ENCODE data around the gene MECR.

The MECR gene

GRCh38 chr1:29253180-29253579 is 22.4 kb upstream of the MECR start:
- no peaks in the 10 kb centered on the region for H3K36me3 ChIP-seq (ENCODE audit: control insufficient read depth, low read depth, low read length)
- peaks cover 35% of the 10 kb centered on the region for H3K4me1 ChIP-seq (ENCODE audit: control insufficient read depth, low read depth, low read length)
- no peak overlapping the region for H3K4me3 ChIP-seq (ENCODE audit: low read length)
- H3K9ac ChIP-seq (ENCODE audit: low read length): no peak overlapping the region
- H3K27me3 ChIP-seq (ENCODE audit: control insufficient read depth, insufficient read depth, low read length): peaks cover 15% of the 10 kb centered on the region
- H3K9me3 ChIP-seq (ENCODE audit: control insufficient read depth, low read depth, low read length): no peaks in the 10 kb centered on the region
- H3K27ac ChIP-seq (ENCODE audit: low read length): no peak overlapping the region

DNA sequence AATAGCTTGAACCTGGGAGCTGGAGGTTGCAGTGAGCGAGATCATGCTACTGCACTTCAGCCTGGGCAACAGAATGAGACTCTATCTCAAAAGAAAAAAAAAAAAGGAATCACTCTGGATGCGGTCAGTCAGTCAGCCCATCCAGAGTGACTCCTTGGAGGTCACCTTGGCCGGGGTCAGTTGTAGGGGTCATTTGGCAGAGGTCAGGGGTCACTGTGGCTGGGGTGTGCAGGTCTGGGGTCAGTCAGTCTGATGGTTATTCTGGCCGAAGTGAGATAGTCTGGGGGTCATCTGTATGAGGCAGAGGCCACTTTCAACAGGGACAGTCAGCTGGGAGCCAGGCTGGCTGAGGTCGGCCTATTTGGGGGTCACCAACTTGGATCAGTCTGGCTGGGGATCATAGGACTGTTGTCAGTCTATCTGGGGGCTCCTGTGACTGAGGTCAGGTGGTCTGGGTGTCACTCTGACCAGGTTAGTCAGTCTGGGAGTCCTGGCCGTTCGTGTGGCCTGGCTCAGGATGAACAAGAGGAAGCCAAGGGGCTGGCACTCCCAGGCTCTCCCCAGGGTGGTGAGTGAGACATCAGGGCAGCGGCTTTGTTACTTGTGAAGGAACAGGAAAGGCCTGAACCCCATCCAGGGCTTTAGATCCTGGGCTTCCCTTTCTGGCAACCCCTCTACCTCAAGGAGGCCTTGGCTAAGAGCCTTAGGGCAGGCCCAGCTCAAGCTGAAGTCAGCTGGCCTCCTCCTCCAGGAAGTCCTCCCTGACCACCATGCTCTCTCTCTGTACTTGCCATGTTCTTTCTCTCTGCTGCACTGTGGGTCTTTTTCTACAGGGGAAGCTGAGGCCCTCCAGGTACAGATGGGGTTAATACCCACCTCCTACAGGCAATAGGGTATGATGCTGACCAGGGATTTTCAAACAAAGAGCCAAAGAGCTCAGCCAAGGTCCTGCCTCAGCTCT is 20.7 kb upstream of the MECR start:
- Histone ChIP-seq H3K27me3 (ENCODE audit: control insufficient read depth, insufficient read depth, low read length) (no peaks in the 10 kb centered on the region), H3K9me3 (ENCODE audit: control insufficient read depth, low read depth, low read length) (no peaks in the 10 kb centered on the region), H3K27ac (ENCODE audit: low read length) (no peak overlapping the region), H3K36me3 (ENCODE audit: control insufficient read depth, low read depth, low read length) (no peaks in the 10 kb centered on the region), H3K4me3 (ENCODE audit: low read length) (no peak overlapping the region), H3K4me1 (ENCODE audit: control insufficient read depth, low read depth, low read length) (peaks cover 26% of the 10 kb centered on the region), H3K9ac (ENCODE audit: low read length) (no peak overlapping the region)

- Histone ChIP-seq H3K36me3 (ENCODE audit: control insufficient read depth, low read depth, low read length) (no peaks in the 10 kb centered on the region), H3K9me3 (ENCODE audit: control insufficient read depth, low read depth, low read length) (no peaks in the 10 kb centered on the region), H3K4me1 (ENCODE audit: control insufficient read depth, low read depth, low read length) (peaks cover 22% of the 10 kb centered on the region), H3K27ac (ENCODE audit: low read length) (peak overlapping the region; percentile 70), H3K4me3 (ENCODE audit: low read length) (no peak overlapping the region), H3K27me3 (ENCODE audit: control insufficient read depth, insufficient read depth, low read length) (no peaks in the 10 kb centered on the region), H3K9ac (ENCODE audit: low read length) (peak overlapping the region; percentile 22)
These were observed 19.3 kb upstream of the MECR start for GRCh38 chr1:29249951-29250581.

DNA sequence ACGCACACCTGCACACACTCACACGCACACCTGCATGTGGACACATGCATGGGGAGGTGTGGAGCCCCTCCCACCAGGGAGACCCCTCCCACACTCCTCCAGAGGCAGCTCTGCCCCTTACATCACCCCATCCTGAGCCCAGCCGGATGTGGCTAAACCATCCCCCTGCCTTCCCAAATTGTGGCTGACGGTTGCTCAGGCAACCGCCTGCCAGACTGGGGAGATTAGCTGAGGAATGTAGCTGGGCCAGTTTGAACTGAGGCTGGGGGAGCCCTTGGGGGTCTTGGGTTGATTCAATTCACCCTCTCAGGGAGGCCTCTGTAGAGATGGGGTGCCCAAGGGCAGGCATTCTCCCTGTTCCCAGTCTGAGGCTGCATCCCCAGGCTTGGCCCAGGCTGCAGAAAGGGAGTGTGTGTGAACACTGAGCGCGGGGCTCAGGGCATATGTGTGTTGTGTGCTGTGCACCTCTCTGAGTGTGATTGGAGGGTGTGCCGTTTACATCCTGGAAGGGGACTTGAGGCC is 18.5 kb upstream of the MECR start:
- Histone ChIP-seq H3K27ac (ENCODE audit: low read length) (peak overlapping the region; percentile 70), H3K9me3 (ENCODE audit: control insufficient read depth, low read depth, low read length) (no peaks in the 10 kb centered on the region), H3K9ac (ENCODE audit: low read length) (peak overlapping the region; percentile 22), H3K4me3 (ENCODE audit: low read length) (peak overlapping the region; percentile 35), H3K36me3 (ENCODE audit: control insufficient read depth, low read depth, low read length) (no peaks in the 10 kb centered on the region), H3K27me3 (ENCODE audit: control insufficient read depth, insufficient read depth, low read length) (no peaks in the 10 kb centered on the region), H3K4me1 (ENCODE audit: control insufficient read depth, low read depth, low read length) (peaks cover 22% of the 10 kb centered on the region)

- Histone ChIP-seq H3K9me3 (ENCODE audit: control insufficient read depth, low read depth, low read length) (no peaks in the 10 kb centered on the region), H3K4me3 (ENCODE audit: low read length) (no peak overlapping the region), H3K9ac (ENCODE audit: low read length) (no peak overlapping the region), H3K27me3 (ENCODE audit: control insufficient read depth, insufficient read depth, low read length) (no peaks in the 10 kb centered on the region), H3K36me3 (ENCODE audit: control insufficient read depth, low read depth, low read length) (no peaks in the 10 kb centered on the region), H3K4me1 (ENCODE audit: control insufficient read depth, low read depth, low read length) (peaks cover 22% of the 10 kb centered on the region), H3K27ac (ENCODE audit: low read length) (peak overlapping the region; percentile 9)
These were observed 17.7 kb upstream of the MECR start for GRCh38 chr1:29248409-29248808.

DNA sequence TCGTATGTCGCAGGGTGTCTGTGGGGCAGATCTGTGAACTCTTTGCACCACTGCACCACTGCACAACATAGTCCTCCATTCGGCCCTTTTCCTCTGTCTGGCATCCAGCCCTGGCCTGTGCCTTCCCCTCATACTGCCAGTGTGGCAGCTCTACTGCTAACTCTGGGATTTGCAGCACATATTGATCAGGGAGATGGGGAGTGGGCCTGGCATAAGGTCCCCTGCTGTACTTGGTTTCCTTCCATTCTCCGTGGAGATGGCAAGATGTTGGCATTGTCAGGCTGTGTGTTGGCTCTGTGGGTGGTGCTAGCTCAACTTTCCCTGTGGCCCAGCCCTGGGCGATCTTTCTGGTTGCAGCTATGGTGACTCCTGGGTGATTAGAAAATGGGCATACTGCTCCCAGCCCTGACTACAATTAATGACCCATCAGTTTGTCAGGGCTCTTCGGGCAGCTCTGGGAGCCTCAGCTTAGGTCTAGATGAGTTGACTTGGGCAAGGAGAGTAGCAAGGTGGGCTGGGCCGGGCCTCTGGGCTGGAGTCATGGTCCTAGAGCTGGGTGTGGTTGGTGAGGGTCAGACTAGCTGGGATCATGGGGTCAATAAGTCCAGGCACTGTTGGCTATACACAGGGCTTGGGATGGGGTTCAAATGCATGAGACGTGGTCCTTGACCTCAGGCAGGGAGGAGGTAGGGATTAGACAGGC is 17.0 kb upstream of the MECR start:
- Histone ChIP-seq H3K4me3 (ENCODE audit: low read length) (no peak overlapping the region), H3K4me1 (ENCODE audit: control insufficient read depth, low read depth, low read length) (peaks cover 22% of the 10 kb centered on the region), H3K27me3 (ENCODE audit: control insufficient read depth, insufficient read depth, low read length) (no peaks in the 10 kb centered on the region), H3K9me3 (ENCODE audit: control insufficient read depth, low read depth, low read length) (no peaks in the 10 kb centered on the region), H3K9ac (ENCODE audit: low read length) (no peak overlapping the region), H3K36me3 (ENCODE audit: control insufficient read depth, low read depth, low read length) (no peaks in the 10 kb centered on the region), H3K27ac (ENCODE audit: low read length) (no peak overlapping the region)

- Histone ChIP-seq H3K27ac (ENCODE audit: low read length) (no peak overlapping the region), H3K4me1 (ENCODE audit: control insufficient read depth, low read depth, low read length) (peaks cover 22% of the 10 kb centered on the region)
These were observed 16.3 kb upstream of the MECR start for GRCh38 chr1:29247044-29247443.

GRCh38 chr1:29245876-29246275 is 15.1 kb upstream of the MECR start:
- no peak overlapping the region for H3K27ac ChIP-seq (ENCODE audit: low read length)
- H3K4me3 ChIP-seq (ENCODE audit: low read length): no peak overlapping the region
- H3K36me3 ChIP-seq (ENCODE audit: control insufficient read depth, low read depth, low read length): no peaks in the 10 kb centered on the region
- peaks cover 22% of the 10 kb centered on the region for H3K4me1 ChIP-seq (ENCODE audit: control insufficient read depth, low read depth, low read length)
- H3K9me3 ChIP-seq (ENCODE audit: control insufficient read depth, low read depth, low read length): no peaks in the 10 kb centered on the region
- H3K9ac ChIP-seq (ENCODE audit: low read length): no peak overlapping the region
- H3K27me3 ChIP-seq (ENCODE audit: control insufficient read depth, insufficient read depth, low read length): no peaks in the 10 kb centered on the region

More at GRCh38 chr1:29247044-29247443, 16.3 kb upstream of the MECR start:
- no peak overlapping the region for H3K4me3 ChIP-seq (ENCODE audit: low read length)
- H3K9ac ChIP-seq (ENCODE audit: low read length): no peak overlapping the region
- no peaks in the 10 kb centered on the region for H3K9me3 ChIP-seq (ENCODE audit: control insufficient read depth, low read depth, low read length)
- H3K27me3 ChIP-seq (ENCODE audit: control insufficient read depth, insufficient read depth, low read length): no peaks in the 10 kb centered on the region
- H3K36me3 ChIP-seq (ENCODE audit: control insufficient read depth, low read depth, low read length): no peaks in the 10 kb centered on the region

GRCh38 chr1:29245261-29245660 is 14.5 kb upstream of the MECR start:
- no peaks in the 10 kb centered on the region for H3K36me3 ChIP-seq (ENCODE audit: control insufficient read depth, low read depth, low read length)
- H3K9me3 ChIP-seq (ENCODE audit: control insufficient read depth, low read depth, low read length): no peaks in the 10 kb centered on the region
- peaks cover 2% of the 10 kb centered on the region for H3K27me3 ChIP-seq (ENCODE audit: control insufficient read depth, insufficient read depth, low read length)
- peaks cover 18% of the 10 kb centered on the region for H3K4me1 ChIP-seq (ENCODE audit: control insufficient read depth, low read depth, low read length)
- no peak overlapping the region for H3K9ac ChIP-seq (ENCODE audit: low read length)
- no peak overlapping the region for H3K27ac ChIP-seq (ENCODE audit: low read length)
- no peak overlapping the region for H3K4me3 ChIP-seq (ENCODE audit: low read length)

- H3K4me3 ChIP-seq (ENCODE audit: low read length): no peak overlapping the region
- H3K27me3 ChIP-seq (ENCODE audit: control insufficient read depth, insufficient read depth, low read length): peaks cover 16% of the 10 kb centered on the region
- H3K36me3 ChIP-seq (ENCODE audit: control insufficient read depth, low read depth, low read length): no peaks in the 10 kb centered on the region
- no peak overlapping the region for H3K27ac ChIP-seq (ENCODE audit: low read length)
- H3K9ac ChIP-seq (ENCODE audit: low read length): no peak overlapping the region
- H3K4me1 ChIP-seq (ENCODE audit: control insufficient read depth, low read depth, low read length): peaks cover 20% of the 10 kb centered on the region
- H3K9me3 ChIP-seq (ENCODE audit: control insufficient read depth, low read depth, low read length): no peaks in the 10 kb centered on the region
These were observed 13.1 kb upstream of the MECR start for GRCh38 chr1:29243871-29244200.
